ENCODE data around the gene CACNA1F.

- TF ChIP-seq CTCF (IDR thresholded peaks at IDR 0.05): no peak
- no peak for TF ChIP-seq POLR2A (IDR thresholded peaks at IDR 0.05)
Observed at GRCh38 chrX:49209434-49210251, 23.5 kb downstream of the CACNA1F start.
